Brain microvascular endothelial cell (primary cell): ENCODE results near the gene GPI.

ENCODE experiments used
- DNase-seq: peaks from one replicate; pipeline ENCODE4 v3.0.0-alpha.2; 2020
- H3K27ac ChIP-seq: fragments of 250-450 bp; sonication (Bioruptor Pico); 2 replicates; pipeline ENCODE4 v1.5.1; 2020; ENCODE audit warnings: mild to moderate bottlenecking, moderate library complexity
- H3K27me3 ChIP-seq: fragments of 250-450 bp; sonication (Bioruptor Pico); replicated peaks from 2 replicates; pipeline ENCODE4 v1.5.1; 2020; ENCODE audit warnings: mild to moderate bottlenecking
- H3K36me3 ChIP-seq: fragments of 250-450 bp; sonication (Bioruptor Pico); replicated peaks from 2 replicates; pipeline ENCODE4 v1.5.1; 2020; ENCODE audit warnings: mild to moderate bottlenecking
- H3K4me3 ChIP-seq: 2 replicates; pipeline ENCODE4 v1.5.1; 2011; ENCODE audit warnings: low read depth, mild to moderate bottlenecking, control low read depth, low read length, moderate library complexity
- in situ Hi-C: cut with HindIII; loops from 2 replicates; pipeline ENCODE4 v1.10.0; 2017; ENCODE audit warnings: low sequenced_read_pairs, low pct_ligation_motif_present
- TF ChIP-seq, protein P1 (sequence below): IDR thresholded peaks from 2 replicates; pipeline ENCODE4 v1.5.1; 2011; ENCODE audit warnings: low read depth, mild to moderate bottlenecking, moderate library complexity, low read length, control low read depth, inconsistent platforms; ENCODE audit errors: missing control alignments

GPI gene

DNA sequence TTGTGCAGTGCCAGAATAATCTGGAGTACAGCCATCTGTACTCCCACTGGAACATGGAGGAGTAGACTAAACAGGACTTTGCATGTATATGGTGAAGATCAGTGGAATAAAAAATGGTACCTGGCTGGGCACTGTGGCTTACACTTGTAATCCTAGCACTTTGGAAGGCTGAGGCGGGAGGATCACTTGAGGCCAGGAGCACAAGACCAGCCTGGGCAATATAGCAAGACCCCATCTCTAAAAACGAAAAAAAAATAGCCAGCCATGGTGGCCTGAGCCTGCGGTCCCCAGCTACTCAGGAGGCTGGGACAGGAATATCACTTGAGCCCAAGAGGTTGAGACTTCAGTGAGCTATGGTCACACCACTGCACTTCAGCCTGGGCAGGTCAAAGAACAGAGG is 83.2 kb downstream of the GPI start:
- TF ChIP-seq, protein P1, sequence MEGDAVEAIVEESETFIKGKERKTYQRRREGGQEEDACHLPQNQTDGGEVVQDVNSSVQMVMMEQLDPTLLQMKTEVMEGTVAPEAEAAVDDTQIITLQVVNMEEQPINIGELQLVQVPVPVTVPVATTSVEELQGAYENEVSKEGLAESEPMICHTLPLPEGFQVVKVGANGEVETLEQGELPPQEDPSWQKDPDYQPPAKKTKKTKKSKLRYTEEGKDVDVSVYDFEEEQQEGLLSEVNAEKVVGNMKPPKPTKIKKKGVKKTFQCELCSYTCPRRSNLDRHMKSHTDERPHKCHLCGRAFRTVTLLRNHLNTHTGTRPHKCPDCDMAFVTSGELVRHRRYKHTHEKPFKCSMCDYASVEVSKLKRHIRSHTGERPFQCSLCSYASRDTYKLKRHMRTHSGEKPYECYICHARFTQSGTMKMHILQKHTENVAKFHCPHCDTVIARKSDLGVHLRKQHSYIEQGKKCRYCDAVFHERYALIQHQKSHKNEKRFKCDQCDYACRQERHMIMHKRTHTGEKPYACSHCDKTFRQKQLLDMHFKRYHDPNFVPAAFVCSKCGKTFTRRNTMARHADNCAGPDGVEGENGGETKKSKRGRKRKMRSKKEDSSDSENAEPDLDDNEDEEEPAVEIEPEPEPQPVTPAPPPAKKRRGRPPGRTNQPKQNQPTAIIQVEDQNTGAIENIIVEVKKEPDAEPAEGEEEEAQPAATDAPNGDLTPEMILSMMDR = no peak
- no peak overlapping the region for H3K4me3 ChIP-seq
- no peaks in the 10 kb centered on the region for H3K27me3 ChIP-seq
- DNase-seq = no peak
- H3K27ac ChIP-seq = no peak overlapping the region
- in situ Hi-C loops = no loop called here
- peaks cover 44% of the 10 kb centered on the region for H3K36me3 ChIP-seq
